Measurements from ENCODE around the gene SYNPO2.

Gene SYNPO2

GRCh38 chr4:118904418-118904817 is 15.8 kb downstream of the SYNPO2 start:
- Histone ChIP-seq H3K9me3 (ENCODE audit: insufficient read depth, low read depth, low read length) (no peaks in the 10 kb centered on the region), H3K79me2 (ENCODE audit: insufficient read depth, low read length) (no peaks in the 10 kb centered on the region), H3K4me1 (ENCODE audit: insufficient read depth, low read length, poor library complexity, severe bottlenecking) (no peaks in the 10 kb centered on the region), H2AFZ (ENCODE audit: low read length) (no peak overlapping the region), H3K4me3 (ENCODE audit: low read length, poor library complexity, severe bottlenecking) (no peak overlapping the region), H3F3A (ENCODE audit: low read depth) (no peaks in the 10 kb centered on the region), H3K9me2 (replicated peaks; ENCODE audit: low read depth, low read length) (no peaks in the 10 kb centered on the region), H3K9ac (ENCODE audit: low read depth, low read length, poor library complexity, severe bottlenecking) (no peak overlapping the region), H3K27me3 (ENCODE audit: insufficient read depth, low read length, poor library complexity, severe bottlenecking) (no peaks in the 10 kb centered on the region), H4K20me1 (ENCODE audit: insufficient read depth, low read length, poor library complexity, severe bottlenecking) (no peaks in the 10 kb centered on the region), H3K36me3 (ENCODE audit: insufficient read depth, low read length) (no peaks in the 10 kb centered on the region), H3K4me2 (ENCODE audit: low read depth, low read length, poor library complexity, severe bottlenecking) (no peak overlapping the region)
- TF ChIP-seq EZH2phosphoT487 (IDR thresholded peaks at IDR 0.05; ENCODE audit: borderline replicate concordance): no peak
- TF ChIP-seq, protein P1, sequence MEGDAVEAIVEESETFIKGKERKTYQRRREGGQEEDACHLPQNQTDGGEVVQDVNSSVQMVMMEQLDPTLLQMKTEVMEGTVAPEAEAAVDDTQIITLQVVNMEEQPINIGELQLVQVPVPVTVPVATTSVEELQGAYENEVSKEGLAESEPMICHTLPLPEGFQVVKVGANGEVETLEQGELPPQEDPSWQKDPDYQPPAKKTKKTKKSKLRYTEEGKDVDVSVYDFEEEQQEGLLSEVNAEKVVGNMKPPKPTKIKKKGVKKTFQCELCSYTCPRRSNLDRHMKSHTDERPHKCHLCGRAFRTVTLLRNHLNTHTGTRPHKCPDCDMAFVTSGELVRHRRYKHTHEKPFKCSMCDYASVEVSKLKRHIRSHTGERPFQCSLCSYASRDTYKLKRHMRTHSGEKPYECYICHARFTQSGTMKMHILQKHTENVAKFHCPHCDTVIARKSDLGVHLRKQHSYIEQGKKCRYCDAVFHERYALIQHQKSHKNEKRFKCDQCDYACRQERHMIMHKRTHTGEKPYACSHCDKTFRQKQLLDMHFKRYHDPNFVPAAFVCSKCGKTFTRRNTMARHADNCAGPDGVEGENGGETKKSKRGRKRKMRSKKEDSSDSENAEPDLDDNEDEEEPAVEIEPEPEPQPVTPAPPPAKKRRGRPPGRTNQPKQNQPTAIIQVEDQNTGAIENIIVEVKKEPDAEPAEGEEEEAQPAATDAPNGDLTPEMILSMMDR (conservative IDR thresholded peaks at IDR 0.05; ENCODE audit: low read length): no peak

- Histone ChIP-seq H3K9me2 (replicated peaks; ENCODE audit: low read depth, low read length) (no peaks in the 10 kb centered on the region), H3K4me1 (ENCODE audit: insufficient read depth, low read length, poor library complexity, severe bottlenecking) (no peaks in the 10 kb centered on the region), H2AFZ (ENCODE audit: low read length) (no peak overlapping the region), H3K9ac (ENCODE audit: low read depth, low read length, poor library complexity, severe bottlenecking) (no peak overlapping the region), H3K27me3 (ENCODE audit: insufficient read depth, low read length, poor library complexity, severe bottlenecking) (no peaks in the 10 kb centered on the region), H3K79me2 (ENCODE audit: insufficient read depth, low read length) (no peaks in the 10 kb centered on the region), H4K20me1 (ENCODE audit: insufficient read depth, low read length, poor library complexity, severe bottlenecking) (no peaks in the 10 kb centered on the region), H3K36me3 (ENCODE audit: insufficient read depth, low read length) (no peaks in the 10 kb centered on the region), H3K4me3 (ENCODE audit: low read length, poor library complexity, severe bottlenecking) (no peak overlapping the region), H3K9me3 (ENCODE audit: insufficient read depth, low read depth, low read length) (no peaks in the 10 kb centered on the region), H3F3A (ENCODE audit: low read depth) (no peaks in the 10 kb centered on the region), H3K4me2 (ENCODE audit: low read depth, low read length, poor library complexity, severe bottlenecking) (no peak overlapping the region)
- no peak for TF ChIP-seq EZH2phosphoT487 (IDR thresholded peaks at IDR 0.05; ENCODE audit: borderline replicate concordance)
- TF ChIP-seq, protein P1 (conservative IDR thresholded peaks at IDR 0.05; ENCODE audit: low read length): no peak
Observed at GRCh38 chr4:118904935-118905334, 16.3 kb downstream of the SYNPO2 start.

DNA sequence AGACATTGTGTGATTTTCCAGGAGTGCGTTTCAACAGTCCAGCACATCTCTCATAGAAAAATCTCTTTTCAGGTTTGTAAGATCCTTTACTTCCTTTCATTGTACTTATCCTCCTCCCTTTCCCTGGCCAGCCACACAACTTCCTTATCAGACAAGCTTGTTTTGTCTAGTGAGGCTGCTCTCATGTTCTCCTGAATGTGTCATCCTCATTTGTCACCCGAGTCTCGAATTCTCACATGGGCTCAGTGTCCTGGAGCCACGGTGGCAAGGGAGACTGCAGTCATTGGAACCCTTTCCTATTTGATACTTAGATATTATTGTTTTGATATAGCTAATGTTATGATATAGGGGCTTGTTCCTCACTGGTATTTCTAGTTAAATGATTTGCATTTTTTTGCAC is 16.9 kb downstream of the SYNPO2 start:
- H2AFZ ChIP-seq (ENCODE audit: low read length): no peak overlapping the region
- H3K4me3 ChIP-seq (ENCODE audit: low read length, poor library complexity, severe bottlenecking): no peak overlapping the region
- H3K9me2 ChIP-seq (replicated peaks; ENCODE audit: low read depth, low read length): no peaks in the 10 kb centered on the region
- TF ChIP-seq, protein P1 (conservative IDR thresholded peaks at IDR 0.05; ENCODE audit: low read length): no peak
- no peak for TF ChIP-seq EZH2phosphoT487 (IDR thresholded peaks at IDR 0.05; ENCODE audit: borderline replicate concordance)
- no peaks in the 10 kb centered on the region for H4K20me1 ChIP-seq (ENCODE audit: insufficient read depth, low read length, poor library complexity, severe bottlenecking)
- no peak overlapping the region for H3K9ac ChIP-seq (ENCODE audit: low read depth, low read length, poor library complexity, severe bottlenecking)
- no peak overlapping the region for H3K4me2 ChIP-seq (ENCODE audit: low read depth, low read length, poor library complexity, severe bottlenecking)
- no peaks in the 10 kb centered on the region for H3K36me3 ChIP-seq (ENCODE audit: insufficient read depth, low read length)
- H3K79me2 ChIP-seq (ENCODE audit: insufficient read depth, low read length): no peaks in the 10 kb centered on the region
- H3K9me3 ChIP-seq (ENCODE audit: insufficient read depth, low read depth, low read length): no peaks in the 10 kb centered on the region
- H3K4me1 ChIP-seq (ENCODE audit: insufficient read depth, low read length, poor library complexity, severe bottlenecking): no peaks in the 10 kb centered on the region
- no peaks in the 10 kb centered on the region for H3F3A ChIP-seq (ENCODE audit: low read depth)
- H3K27me3 ChIP-seq (ENCODE audit: insufficient read depth, low read length, poor library complexity, severe bottlenecking): no peaks in the 10 kb centered on the region

Data from Loucy (cell line).